K562 (cell line): ENCODE measurements around the gene RINL. TPM values are rescaled to one million over a fixed set of nuclear protein-coding genes. Genes with fewer than 3 reads are reported as not detected.
A peak's percentile ranks its signal among the peaks of the same experiment; 100 is the strongest.

Experiments used
- COPS2 ChIP-seq: fragments of 450-650 bp; conservative IDR thresholded peaks from 2 replicates; pipeline ENCODE4 v1.6.1; 2016; ENCODE audit warnings: mild to moderate bottlenecking, moderate library complexity
- FOXM1 ChIP-seq, 2 experiments: fragments of 450-650 bp in 1 of 2; sonication (generic) in 1 of 2; formaldehyde crosslinking in 1 of 2; IDR thresholded peaks; 2 replicates each; pipeline versions ENCODE4 v1.6.1 to v1.9.0; 2017 to 2022; ENCODE audit warnings: low read depth in 2 of 2, mild to moderate bottlenecking in 2 of 2, missing genetic modification reagents in 1 of 2, moderate library complexity in 1 of 2
- GTF2E2 ChIP-seq: fragments of 200-800 bp; sonication (Bioruptor generic); IDR thresholded peaks from 2 replicates; pipeline ENCODE4 v1.6.1; 2016; ENCODE audit warnings: missing genetic modification characterization, missing compliant biosample characterization
- HMG20A ChIP-seq: fragments of 450-650 bp; formaldehyde crosslinking; conservative IDR thresholded peaks from 2 replicates; pipeline ENCODE4 v1.4.0; 2020; ENCODE audit warnings: mild to moderate bottlenecking, mixed read lengths
- JUND ChIP-seq, 2 experiments: IDR thresholded peaks; 2 replicates in 1 of 2; 3 replicates in 1 of 2; pipeline ENCODE4 v1.6.1; 2011; ENCODE audit warnings: borderline replicate concordance in 2 of 2, low read depth in 2 of 2, low read length in 2 of 2, improper control_type of control experiment in 1 of 2, missing biosample characterization in 1 of 2, missing genetic modification characterization in 1 of 2, missing genetic modification reagents in 1 of 2
- KDM4B ChIP-seq, 2 experiments: fragments of 450-650 bp in 1 of 2; sonication (generic) in 1 of 2; IDR thresholded peaks; 2 replicates each; pipeline ENCODE4 v1.6.1; 2016 to 2017; ENCODE audit warnings: borderline replicate concordance in 2 of 2, antibody characterized with exemption in 1 of 2, low read depth in 1 of 2, mild to moderate bottlenecking in 1 of 2
- KLF10 ChIP-seq: fragments of 250-450 bp; sonication (Bioruptor Pico); IDR thresholded peaks from 2 replicates; pipeline ENCODE4 v1.6.1; 2021; ENCODE audit warnings: matching md5 sums
- NCOA1 ChIP-seq: fragments of 450-650 bp; IDR thresholded peaks from 2 replicates; pipeline ENCODE4 v1.6.1; 2016; ENCODE audit warnings: low read depth
- ZKSCAN1 ChIP-seq: fragments of 150-350 bp; IDR thresholded peaks from 2 replicates; pipeline ENCODE4 v1.6.1; 2016; ENCODE audit warnings: low read depth, low read length
- polyA plus RNA-seq, 8 experiments: library from polyadenylated mRNA; depleted of rRNA in 4 of 8; stranded (reverse) in 5 of 8; unstranded in 3 of 8; fragments of >200 nt; fragmentation: Nextera tagmentation in 2 of 8; fragmentation: Illumina TruSeq in 1 of 8; extraction: Ambion mirVana in 2 of 8; extraction: Trizol in 1 of 8; gene quantifications; 2 replicates each; pipeline versions ENCODE4 v1.2.1 to v1.2.3, GENCODE V29; 2011 to 2014; ENCODE audit warnings: inconsistent platforms in 1 of 8, missing spikeins in 1 of 8
- total RNA-seq, 7 experiments: library from RNA; depleted of rRNA in 6 of 7; stranded (reverse); fragments of >200 nt in 6 of 7; fragmentation: Illumina TruSeq in 2 of 7; extraction: Trizol in 2 of 7; gene quantifications; 2 replicates each; pipeline versions ENCODE4 v1.2.1 to v1.2.3, GENCODE V29; 2011 to 2021; ENCODE audit warnings: low replicate concordance in 1 of 7
- TF ChIP-seq, protein P1 (sequence below): fragments of 150-350 bp; conservative IDR thresholded peaks from 2 replicates; pipeline ENCODE4 v1.6.1; 2014; ENCODE audit warnings: low read length
- TF ChIP-seq, protein P2 (sequence below): IDR thresholded peaks from 2 replicates; pipeline ENCODE4 v1.6.1; 2012; ENCODE audit warnings: low read depth, low read length, improper control_type of control experiment, borderline replicate concordance
- TF ChIP-seq, protein P3 (sequence below): fragments of 200-800 bp; sonication (Bioruptor generic); IDR thresholded peaks from 2 replicates; pipeline ENCODE4 v1.6.1; 2017; ENCODE audit warnings: missing genetic modification characterization, missing compliant biosample characterization
- TF ChIP-seq, protein P4 (sequence below): IDR thresholded peaks from 2 replicates; pipeline ENCODE4 v1.6.1; 2011; ENCODE audit warnings: borderline replicate concordance, low read depth, mild to moderate bottlenecking, moderate library complexity, low read length; ENCODE audit not compliant: insufficient read depth, poor library complexity, severe bottlenecking
- TF ChIP-seq, protein P5 (sequence below): fragments of 450-650 bp; formaldehyde crosslinking; IDR thresholded peaks from 2 replicates; pipeline ENCODE4 v1.4.0; 2020; ENCODE audit warnings: mild to moderate bottlenecking, moderate library complexity

The RINL gene
- total and polyA plus RNA-seq, 9 of the 15 experiments (the other 6 are each of a cell fraction or from before 2014, with no cell fraction given): 0.82 to 10.9 (median 4.9) TPM

DNA sequence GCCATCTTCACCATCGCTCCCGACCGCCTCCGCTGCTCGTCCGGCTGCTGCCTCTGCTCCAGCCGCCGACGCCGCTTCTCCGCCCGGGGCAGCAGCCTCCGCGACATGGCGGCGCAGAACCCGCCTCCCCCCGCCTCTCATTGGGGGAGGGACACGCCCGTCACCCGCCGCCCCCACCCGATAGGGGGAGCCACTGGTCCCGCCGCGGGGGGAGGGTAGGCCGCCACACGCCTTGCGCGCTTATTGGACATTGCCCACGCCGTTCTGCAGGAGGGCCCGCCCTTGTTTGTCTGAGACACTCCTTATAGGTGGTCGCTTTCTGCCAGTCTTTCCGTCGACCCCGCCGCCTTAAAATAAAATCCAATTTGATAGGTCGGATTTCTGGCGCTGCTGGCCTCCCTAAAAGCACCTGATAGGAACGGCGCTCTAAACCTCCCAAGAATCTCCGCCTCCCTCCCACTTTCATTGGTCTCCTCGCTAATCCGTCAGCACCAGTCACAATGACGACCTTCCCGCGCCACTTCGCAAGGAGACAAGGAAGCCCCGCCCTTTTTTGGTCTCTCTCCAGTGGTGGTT lies 28.1 kb downstream of the RINL start, which contains the start of gene HNRNPL (continued):
- TF ChIP-seq FOXM1 (IDR thresholded peaks at IDR 0.05; ENCODE audit: low read depth) (peak; percentile 65), FOXM1 (CRISPR knock-in tag; IDR thresholded peaks at IDR 0.05; ENCODE audit: low read depth) (no peak), JUND (IDR thresholded peaks at IDR 0.05; ENCODE audit: borderline replicate concordance, low read depth, low read length) (peak; percentile 30), JUND (tag; IDR thresholded peaks at IDR 0.05; ENCODE audit: borderline replicate concordance, low read depth, low read length) (no peak), ZKSCAN1 (no peak; the same call in 1 of the 2 replicates), HMG20A (CRISPR knock-in tag) (no peak), KLF10 (CRISPR knock-in tag) (no peak), COPS2 (no peak), GTF2E2 (tag) (no peak; the same call in 1 of the 2 replicates), NCOA1 (peak; percentile 75; the same call in 1 of the 2 replicates), KDM4B (IDR thresholded peaks at IDR 0.05; ENCODE audit: borderline replicate concordance in 2 of 2, low read depth in 1 of 2) (peak in 1 of 2 experiments; percentile 90; a peak in 2 of 4 replicates)
- TF ChIP-seq, protein P1, sequence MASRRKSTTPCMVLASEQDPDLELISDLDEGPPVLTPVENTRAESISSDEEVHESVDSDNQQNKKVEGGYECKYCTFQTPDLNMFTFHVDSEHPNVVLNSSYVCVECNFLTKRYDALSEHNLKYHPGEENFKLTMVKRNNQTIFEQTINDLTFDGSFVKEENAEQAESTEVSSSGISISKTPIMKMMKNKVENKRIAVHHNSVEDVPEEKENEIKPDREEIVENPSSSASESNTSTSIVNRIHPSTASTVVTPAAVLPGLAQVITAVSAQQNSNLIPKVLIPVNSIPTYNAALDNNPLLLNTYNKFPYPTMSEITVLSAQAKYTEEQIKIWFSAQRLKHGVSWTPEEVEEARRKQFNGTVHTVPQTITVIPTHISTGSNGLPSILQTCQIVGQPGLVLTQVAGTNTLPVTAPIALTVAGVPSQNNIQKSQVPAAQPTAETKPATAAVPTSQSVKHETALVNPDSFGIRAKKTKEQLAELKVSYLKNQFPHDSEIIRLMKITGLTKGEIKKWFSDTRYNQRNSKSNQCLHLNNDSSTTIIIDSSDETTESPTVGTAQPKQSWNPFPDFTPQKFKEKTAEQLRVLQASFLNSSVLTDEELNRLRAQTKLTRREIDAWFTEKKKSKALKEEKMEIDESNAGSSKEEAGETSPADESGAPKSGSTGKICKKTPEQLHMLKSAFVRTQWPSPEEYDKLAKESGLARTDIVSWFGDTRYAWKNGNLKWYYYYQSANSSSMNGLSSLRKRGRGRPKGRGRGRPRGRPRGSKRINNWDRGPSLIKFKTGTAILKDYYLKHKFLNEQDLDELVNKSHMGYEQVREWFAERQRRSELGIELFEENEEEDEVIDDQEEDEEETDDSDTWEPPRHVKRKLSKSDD: no peak
- TF ChIP-seq, protein P2, sequence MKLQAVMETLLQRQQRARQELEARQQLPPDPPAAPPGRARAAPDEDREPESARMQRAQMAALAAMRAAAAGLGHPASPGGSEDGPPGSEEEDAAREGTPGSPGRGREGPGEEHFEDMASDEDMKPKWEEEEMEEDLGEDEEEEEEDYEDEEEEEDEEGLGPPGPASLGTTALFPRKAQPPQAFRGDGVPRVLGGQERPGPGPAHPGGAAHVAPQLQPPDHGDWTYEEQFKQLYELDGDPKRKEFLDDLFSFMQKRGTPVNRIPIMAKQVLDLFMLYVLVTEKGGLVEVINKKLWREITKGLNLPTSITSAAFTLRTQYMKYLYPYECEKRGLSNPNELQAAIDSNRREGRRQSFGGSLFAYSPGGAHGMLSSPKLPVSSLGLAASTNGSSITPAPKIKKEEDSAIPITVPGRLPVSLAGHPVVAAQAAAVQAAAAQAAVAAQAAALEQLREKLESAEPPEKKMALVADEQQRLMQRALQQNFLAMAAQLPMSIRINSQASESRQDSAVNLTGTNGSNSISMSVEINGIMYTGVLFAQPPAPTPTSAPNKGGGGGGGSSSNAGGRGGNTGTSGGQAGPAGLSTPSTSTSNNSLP: peak; percentile 88; the same call in 1 of the 2 replicates
- TF ChIP-seq, protein P3, sequence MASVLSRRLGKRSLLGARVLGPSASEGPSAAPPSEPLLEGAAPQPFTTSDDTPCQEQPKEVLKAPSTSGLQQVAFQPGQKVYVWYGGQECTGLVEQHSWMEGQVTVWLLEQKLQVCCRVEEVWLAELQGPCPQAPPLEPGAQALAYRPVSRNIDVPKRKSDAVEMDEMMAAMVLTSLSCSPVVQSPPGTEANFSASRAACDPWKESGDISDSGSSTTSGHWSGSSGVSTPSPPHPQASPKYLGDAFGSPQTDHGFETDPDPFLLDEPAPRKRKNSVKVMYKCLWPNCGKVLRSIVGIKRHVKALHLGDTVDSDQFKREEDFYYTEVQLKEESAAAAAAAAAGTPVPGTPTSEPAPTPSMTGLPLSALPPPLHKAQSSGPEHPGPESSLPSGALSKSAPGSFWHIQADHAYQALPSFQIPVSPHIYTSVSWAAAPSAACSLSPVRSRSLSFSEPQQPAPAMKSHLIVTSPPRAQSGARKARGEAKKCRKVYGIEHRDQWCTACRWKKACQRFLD (CRISPR knock-in tag): peak; percentile 88; the same call in 1 of the 2 replicates
- TF ChIP-seq, protein P4, sequence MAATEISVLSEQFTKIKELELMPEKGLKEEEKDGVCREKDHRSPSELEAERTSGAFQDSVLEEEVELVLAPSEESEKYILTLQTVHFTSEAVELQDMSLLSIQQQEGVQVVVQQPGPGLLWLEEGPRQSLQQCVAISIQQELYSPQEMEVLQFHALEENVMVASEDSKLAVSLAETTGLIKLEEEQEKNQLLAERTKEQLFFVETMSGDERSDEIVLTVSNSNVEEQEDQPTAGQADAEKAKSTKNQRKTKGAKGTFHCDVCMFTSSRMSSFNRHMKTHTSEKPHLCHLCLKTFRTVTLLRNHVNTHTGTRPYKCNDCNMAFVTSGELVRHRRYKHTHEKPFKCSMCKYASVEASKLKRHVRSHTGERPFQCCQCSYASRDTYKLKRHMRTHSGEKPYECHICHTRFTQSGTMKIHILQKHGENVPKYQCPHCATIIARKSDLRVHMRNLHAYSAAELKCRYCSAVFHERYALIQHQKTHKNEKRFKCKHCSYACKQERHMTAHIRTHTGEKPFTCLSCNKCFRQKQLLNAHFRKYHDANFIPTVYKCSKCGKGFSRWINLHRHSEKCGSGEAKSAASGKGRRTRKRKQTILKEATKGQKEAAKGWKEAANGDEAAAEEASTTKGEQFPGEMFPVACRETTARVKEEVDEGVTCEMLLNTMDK: peak; percentile 100
- TF ChIP-seq, protein P5, sequence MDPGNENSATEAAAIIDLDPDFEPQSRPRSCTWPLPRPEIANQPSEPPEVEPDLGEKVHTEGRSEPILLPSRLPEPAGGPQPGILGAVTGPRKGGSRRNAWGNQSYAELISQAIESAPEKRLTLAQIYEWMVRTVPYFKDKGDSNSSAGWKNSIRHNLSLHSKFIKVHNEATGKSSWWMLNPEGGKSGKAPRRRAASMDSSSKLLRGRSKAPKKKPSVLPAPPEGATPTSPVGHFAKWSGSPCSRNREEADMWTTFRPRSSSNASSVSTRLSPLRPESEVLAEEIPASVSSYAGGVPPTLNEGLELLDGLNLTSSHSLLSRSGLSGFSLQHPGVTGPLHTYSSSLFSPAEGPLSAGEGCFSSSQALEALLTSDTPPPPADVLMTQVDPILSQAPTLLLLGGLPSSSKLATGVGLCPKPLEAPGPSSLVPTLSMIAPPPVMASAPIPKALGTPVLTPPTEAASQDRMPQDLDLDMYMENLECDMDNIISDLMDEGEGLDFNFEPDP: no peak
